ENCODE measurements around the gene ARMC12. TPM values are rescaled to one million over a fixed set of nuclear protein-coding genes. Genes with fewer than 3 reads are reported as not detected.

Gene ARMC12
- total and polyA plus RNA-seq, 2 of the 13 experiments (the other 11 are each of a cell fraction or from before 2014, with no cell fraction given): 1.3 TPM; not detected in 1

DNA sequence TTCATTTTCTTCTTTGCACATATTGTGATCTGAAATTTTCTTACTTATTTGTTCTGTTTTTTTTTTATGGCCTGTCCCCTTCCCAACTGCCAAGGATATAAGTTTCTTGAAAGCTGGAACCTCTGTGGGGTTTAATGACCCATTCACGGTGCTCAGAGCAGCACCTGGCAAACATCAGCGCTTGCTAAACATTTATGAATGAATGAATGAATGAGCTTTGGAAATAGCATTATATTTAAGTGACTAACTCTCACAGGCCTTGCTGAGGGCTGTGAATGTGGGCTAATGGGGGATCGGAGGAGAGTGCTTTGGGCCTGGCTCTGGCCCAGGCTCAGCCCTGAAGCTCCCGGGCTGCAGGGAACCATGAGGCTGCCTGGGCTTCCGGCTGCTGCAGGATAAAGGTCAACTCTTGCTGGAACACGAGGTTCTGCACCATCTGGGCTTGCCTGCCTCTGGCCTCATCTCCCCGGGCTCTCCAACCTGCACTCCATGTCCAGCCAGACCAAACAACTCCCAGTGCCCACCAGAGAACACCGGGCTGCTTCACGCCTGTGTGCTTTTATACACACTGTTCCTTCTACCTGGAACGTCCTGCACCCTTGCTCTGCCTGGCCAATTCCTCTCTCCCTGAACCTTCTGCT is 14.6 kb upstream of the ARMC12 start (continued):
- TF ChIP-seq, protein P1, sequence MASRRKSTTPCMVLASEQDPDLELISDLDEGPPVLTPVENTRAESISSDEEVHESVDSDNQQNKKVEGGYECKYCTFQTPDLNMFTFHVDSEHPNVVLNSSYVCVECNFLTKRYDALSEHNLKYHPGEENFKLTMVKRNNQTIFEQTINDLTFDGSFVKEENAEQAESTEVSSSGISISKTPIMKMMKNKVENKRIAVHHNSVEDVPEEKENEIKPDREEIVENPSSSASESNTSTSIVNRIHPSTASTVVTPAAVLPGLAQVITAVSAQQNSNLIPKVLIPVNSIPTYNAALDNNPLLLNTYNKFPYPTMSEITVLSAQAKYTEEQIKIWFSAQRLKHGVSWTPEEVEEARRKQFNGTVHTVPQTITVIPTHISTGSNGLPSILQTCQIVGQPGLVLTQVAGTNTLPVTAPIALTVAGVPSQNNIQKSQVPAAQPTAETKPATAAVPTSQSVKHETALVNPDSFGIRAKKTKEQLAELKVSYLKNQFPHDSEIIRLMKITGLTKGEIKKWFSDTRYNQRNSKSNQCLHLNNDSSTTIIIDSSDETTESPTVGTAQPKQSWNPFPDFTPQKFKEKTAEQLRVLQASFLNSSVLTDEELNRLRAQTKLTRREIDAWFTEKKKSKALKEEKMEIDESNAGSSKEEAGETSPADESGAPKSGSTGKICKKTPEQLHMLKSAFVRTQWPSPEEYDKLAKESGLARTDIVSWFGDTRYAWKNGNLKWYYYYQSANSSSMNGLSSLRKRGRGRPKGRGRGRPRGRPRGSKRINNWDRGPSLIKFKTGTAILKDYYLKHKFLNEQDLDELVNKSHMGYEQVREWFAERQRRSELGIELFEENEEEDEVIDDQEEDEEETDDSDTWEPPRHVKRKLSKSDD (CRISPR knock-in tag; IDR thresholded peaks at IDR 0.05; ENCODE audit: low read depth): no peak
- no peak for TF ChIP-seq RFXANK (CRISPR knock-in tag; IDR thresholded peaks at IDR 0.05)
- no peak for TF ChIP-seq SP1 (IDR thresholded peaks at IDR 0.05)
- no peak for TF ChIP-seq SP1 (CRISPR knock-in tag; IDR thresholded peaks at IDR 0.05)
- TF ChIP-seq GPBP1L1 (CRISPR knock-in tag; IDR thresholded peaks at IDR 0.05): no peak
- TF ChIP-seq ZNF788 (CRISPR knock-in tag; IDR thresholded peaks at IDR 0.05; ENCODE audit: borderline replicate concordance): peak; percentile 26; the same call in 1 of the 2 replicates
- TF ChIP-seq ATF5 (CRISPR knock-in tag; IDR thresholded peaks at IDR 0.05; ENCODE audit: low read depth): no peak
- no peak for TF ChIP-seq ZNF7 (CRISPR knock-in tag; IDR thresholded peaks at IDR 0.05)
- TF ChIP-seq MBD4 (IDR thresholded peaks at IDR 0.05; ENCODE audit: borderline replicate concordance, low read length): no peak
- TF ChIP-seq, protein P2, sequence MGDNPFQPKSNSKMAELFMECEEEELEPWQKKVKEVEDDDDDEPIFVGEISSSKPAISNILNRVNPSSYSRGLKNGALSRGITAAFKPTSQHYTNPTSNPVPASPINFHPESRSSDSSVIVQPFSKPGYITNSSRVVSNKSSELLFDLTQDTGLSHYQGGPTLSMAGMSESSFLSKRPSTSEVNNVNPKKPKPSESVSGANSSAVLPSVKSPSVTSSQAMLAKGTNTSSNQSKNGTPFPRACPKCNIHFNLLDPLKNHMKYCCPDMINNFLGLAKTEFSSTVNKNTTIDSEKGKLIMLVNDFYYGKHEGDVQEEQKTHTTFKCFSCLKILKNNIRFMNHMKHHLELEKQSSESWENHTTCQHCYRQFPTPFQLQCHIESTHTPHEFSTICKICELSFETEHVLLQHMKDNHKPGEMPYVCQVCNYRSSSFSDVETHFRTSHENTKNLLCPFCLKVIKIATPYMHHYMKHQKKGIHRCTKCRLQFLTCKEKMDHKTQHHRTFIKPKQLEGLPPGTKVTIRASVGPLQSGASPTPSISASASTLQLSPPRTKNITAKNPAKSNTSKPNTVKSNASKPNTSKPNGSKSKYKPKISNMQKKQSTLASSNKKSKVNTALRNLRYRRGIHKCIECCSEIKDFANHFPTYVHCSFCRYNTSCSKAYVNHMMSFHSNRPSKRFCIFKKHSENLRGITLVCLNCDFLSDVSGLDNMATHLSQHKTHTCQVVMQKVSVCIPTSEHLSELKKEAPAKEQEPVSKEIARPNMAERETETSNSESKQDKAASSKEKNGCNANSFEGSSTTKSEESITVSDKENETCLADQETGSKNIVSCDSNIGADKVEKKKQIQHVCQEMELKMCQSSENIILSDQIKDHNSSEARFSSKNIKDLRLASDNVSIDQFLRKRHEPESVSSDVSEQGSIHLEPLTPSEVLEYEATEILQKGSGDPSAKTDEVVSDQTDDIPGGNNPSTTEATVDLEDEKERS (CRISPR knock-in tag; IDR thresholded peaks at IDR 0.05): 0 out of 2 replicates have a peak, but pooled peaks have one; percentile 42
- no peak for TF ChIP-seq RCOR2 (CRISPR knock-in tag; IDR thresholded peaks at IDR 0.05)
- TF ChIP-seq FOXJ3 (CRISPR knock-in tag; IDR thresholded peaks at IDR 0.05; ENCODE audit: borderline replicate concordance): no peak
- no peak for TF ChIP-seq POGK (CRISPR knock-in tag; conservative IDR thresholded peaks at IDR 0.05)
- TF ChIP-seq THAP9 (CRISPR knock-in tag; IDR thresholded peaks at IDR 0.05; ENCODE audit: borderline replicate concordance): no peak
- no peak for TF ChIP-seq FOXA1 (IDR thresholded peaks at IDR 0.05)
- TF ChIP-seq FOXA1 (CRISPR knock-in tag; IDR thresholded peaks at IDR 0.05): no peak
- TF ChIP-seq NFRKB (IDR thresholded peaks at IDR 0.05): no peak
- TF ChIP-seq RAD51 (IDR thresholded peaks at IDR 0.05; ENCODE audit: borderline replicate concordance): no peak

All from HepG2 (cell line).